ENCODE results near the gene PCSK7.

The PCSK7 gene

GRCh38 chr11:117189191-117189940, 42.5 kb downstream of the PCSK7 start:
- TF ChIP-seq CTCF (conservative IDR thresholded peaks at IDR 0.05; ENCODE audit: control insufficient read depth, insufficient read depth, low read depth, low read length) = no peak
- no peak overlapping the region for H3K4me3 ChIP-seq (ENCODE audit: control insufficient read depth, low read depth, low read length)
- DNase-seq (ENCODE audit: low read depth) = no peak

- no peak for TF ChIP-seq CTCF (conservative IDR thresholded peaks at IDR 0.05; ENCODE audit: control insufficient read depth, insufficient read depth, low read depth, low read length)
- no peak for DNase-seq (ENCODE audit: low read depth)
- no peak overlapping the region for H3K4me3 ChIP-seq (ENCODE audit: control insufficient read depth, low read depth, low read length)
Measured at GRCh38 chr11:117188620-117189081, 43.2 kb downstream of the PCSK7 start.

- no peak overlapping the region for H3K4me3 ChIP-seq (ENCODE audit: control insufficient read depth, low read depth, low read length)
- DNase-seq (ENCODE audit: low read depth) = no peak
- TF ChIP-seq CTCF (conservative IDR thresholded peaks at IDR 0.05; ENCODE audit: control insufficient read depth, insufficient read depth, low read depth, low read length) = no peak
Measured at GRCh38 chr11:117187799-117188481, 43.9 kb downstream of the PCSK7 start.

- TF ChIP-seq CTCF (conservative IDR thresholded peaks at IDR 0.05; ENCODE audit: control insufficient read depth, insufficient read depth, low read depth, low read length) = no peak
- no peak overlapping the region for H3K4me3 ChIP-seq (ENCODE audit: control insufficient read depth, low read depth, low read length)
- DNase-seq (ENCODE audit: low read depth) = no peak
Measured at GRCh38 chr11:117187428-117187798, 44.5 kb downstream of the PCSK7 start.

GRCh38 chr11:117187007-117187406, 44.9 kb downstream of the PCSK7 start:
- TF ChIP-seq CTCF (conservative IDR thresholded peaks at IDR 0.05; ENCODE audit: control insufficient read depth, insufficient read depth, low read depth, low read length) = no peak
- DNase-seq (ENCODE audit: low read depth) = no peak
- H3K4me3 ChIP-seq (ENCODE audit: control insufficient read depth, low read depth, low read length) = no peak overlapping the region

GRCh38 chr11:117186431-117186761, 45.5 kb downstream of the PCSK7 start:
- TF ChIP-seq CTCF (conservative IDR thresholded peaks at IDR 0.05; ENCODE audit: control insufficient read depth, insufficient read depth, low read depth, low read length) = no peak
- DNase-seq (ENCODE audit: low read depth) = no peak
- no peak overlapping the region for H3K4me3 ChIP-seq (ENCODE audit: control insufficient read depth, low read depth, low read length)

Data from fibroblast of mammary gland (primary cell).